ENCODE data around the gene SNAP25.

The SNAP25 gene

DNA sequence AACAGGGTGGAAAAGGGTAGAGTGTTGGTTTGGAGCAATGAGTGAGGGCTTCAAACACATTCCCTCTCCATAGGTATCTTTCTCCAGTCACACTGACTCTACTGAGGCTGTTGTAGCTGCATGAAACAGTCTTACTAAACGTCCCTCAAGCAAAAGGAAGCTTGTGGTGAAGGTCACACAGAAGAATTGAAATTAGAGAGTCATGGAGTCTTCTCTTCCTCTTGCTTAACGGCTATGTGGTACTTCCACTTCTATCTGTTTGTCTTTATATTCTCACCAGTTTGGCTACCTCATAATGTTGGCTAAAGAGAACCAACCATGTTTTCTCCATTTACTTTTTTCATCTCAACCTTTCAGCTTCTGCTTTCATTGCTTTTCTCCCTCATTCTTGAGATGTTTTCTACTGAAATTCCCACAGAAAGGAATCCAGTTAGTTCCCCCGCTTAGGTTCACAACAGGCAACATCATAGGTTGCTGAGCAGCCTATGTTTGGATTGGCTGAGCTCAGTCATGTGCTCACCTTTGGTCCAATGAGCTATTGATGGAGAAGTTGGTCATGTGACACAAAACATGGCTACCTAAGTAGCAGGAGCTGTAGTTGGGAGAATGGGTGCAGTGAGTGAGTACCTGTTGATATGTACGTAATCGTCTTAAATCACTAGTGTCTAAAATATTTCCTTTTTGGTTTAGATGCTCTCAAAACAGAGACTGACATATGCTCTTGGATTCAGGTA lies 99.8 kb downstream of the SNAP25 start:
- no peaks in the 10 kb centered on the region for H3K4me1 ChIP-seq (ENCODE audit: control insufficient read depth, insufficient read depth, low read length)
- no peak overlapping the region for H3K9ac ChIP-seq (ENCODE audit: low read length)
- H3K4me3 ChIP-seq (ENCODE audit: low read length), result no peak overlapping the region
- H3K27ac ChIP-seq (ENCODE audit: low read depth, low read length), result no peak overlapping the region
- no peaks in the 10 kb centered on the region for H3K36me3 ChIP-seq (ENCODE audit: control insufficient read depth, insufficient read depth, low read length)
- no peaks in the 10 kb centered on the region for H3K27me3 ChIP-seq (ENCODE audit: control insufficient read depth, insufficient read depth, low read length)

DNA sequence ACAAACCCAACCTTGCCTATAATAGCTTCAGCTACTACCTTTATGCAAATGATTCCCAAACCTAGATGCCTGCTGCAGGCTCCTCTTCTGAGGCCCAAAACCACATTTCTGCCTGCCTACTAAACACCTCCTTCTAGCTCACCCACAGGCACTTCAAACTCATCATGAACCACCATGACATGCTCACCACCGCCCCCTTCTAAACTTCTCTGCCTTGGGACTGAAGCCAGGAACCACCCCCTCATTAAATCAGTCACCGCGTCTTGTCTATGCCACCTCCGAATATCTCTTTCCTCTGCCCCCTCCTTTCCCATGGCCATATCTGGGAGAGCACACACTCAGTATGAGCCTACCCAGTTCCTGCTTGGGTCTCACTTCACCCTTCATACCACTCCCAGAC lies 101.2 kb downstream of the SNAP25 start:
- Histone ChIP-seq H3K9ac (ENCODE audit: low read length) (no peak overlapping the region), H3K4me3 (ENCODE audit: low read length) (no peak overlapping the region), H3K27me3 (ENCODE audit: control insufficient read depth, insufficient read depth, low read length) (no peaks in the 10 kb centered on the region), H3K36me3 (ENCODE audit: control insufficient read depth, insufficient read depth, low read length) (no peaks in the 10 kb centered on the region), H3K27ac (ENCODE audit: low read depth, low read length) (no peak overlapping the region), H3K4me1 (ENCODE audit: control insufficient read depth, insufficient read depth, low read length) (no peaks in the 10 kb centered on the region)

DNA sequence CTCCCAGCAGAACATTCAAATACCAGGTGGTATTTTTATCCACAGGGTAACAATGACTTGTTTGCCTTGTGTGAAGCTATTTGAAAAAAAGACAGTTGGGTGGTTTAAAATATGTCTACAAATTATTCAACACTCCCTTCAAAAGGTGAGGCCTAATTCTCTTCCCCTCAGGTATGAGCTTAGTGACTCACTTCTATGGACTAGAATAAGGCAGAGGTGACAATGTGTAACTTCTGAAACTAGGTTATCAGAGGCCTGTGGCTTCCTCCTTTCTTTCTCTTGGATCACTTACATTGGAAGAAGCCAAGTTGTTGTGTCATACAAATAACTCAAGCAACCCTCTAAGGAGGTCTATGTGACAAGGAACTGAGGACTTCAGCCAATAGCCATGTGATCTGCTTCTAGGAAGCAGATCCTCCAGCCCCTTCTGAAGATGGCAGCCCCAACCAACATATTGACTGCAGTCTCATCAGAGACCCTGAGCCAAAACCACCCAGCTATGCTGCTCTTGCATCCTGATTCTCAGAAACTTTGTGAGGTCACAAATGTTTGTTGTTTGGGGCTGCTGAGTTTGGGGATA lies 102.6 kb downstream of the SNAP25 start:
- Histone ChIP-seq H3K9ac (ENCODE audit: low read length) (no peak overlapping the region), H3K27ac (ENCODE audit: low read depth, low read length) (no peak overlapping the region), H3K4me3 (ENCODE audit: low read length) (no peak overlapping the region), H3K36me3 (ENCODE audit: control insufficient read depth, insufficient read depth, low read length) (no peaks in the 10 kb centered on the region), H3K27me3 (ENCODE audit: control insufficient read depth, insufficient read depth, low read length) (no peaks in the 10 kb centered on the region), H3K4me1 (ENCODE audit: control insufficient read depth, insufficient read depth, low read length) (no peaks in the 10 kb centered on the region)

DNA sequence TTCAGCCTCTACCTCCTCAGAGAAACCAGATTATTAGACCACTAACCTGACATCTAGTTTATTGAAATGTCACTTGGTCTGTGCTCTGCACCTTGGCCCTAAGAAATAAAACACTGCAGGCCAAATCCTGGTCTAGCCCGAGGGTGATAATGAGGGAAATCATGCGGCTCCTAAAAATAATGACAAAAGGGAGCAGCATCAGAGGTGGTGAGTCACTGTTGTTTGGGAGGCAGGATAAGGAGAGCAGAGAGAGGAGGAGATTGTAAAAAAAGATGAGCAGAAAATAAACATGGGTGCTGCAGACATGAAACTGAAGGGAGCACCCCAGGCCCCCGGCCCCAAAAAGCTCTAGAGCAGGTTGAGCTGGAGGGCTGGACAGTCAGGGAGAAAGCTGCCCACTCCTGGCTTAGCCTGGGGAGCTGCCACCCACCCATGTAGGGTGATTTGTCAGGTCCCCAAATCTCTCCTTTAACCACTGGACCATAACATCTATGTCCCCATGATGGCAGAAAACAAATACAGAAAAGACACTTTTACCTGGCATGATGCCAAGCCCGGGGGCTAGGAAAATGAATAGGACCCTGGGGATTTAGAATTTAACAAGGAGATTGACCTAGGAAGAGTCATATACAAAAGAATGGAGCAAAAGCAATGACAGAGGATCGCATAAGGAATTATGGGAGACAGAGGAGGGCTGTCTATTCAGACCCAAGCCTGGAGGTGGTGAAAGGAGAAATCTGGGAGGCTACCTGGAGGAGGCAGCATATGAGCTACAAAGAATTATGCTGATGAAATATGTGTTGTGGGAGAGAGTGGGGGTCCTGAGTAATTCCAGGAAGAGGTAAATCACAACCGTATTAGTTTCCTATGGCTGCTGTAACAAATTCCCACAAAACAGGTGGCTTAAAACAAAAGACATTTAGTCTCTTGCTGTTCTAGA lies 103.7 kb downstream of the SNAP25 start:
- Histone ChIP-seq H3K9ac (ENCODE audit: low read length) (no peak overlapping the region), H3K36me3 (ENCODE audit: control insufficient read depth, insufficient read depth, low read length) (no peaks in the 10 kb centered on the region), H3K4me3 (ENCODE audit: low read length) (no peak overlapping the region), H3K4me1 (ENCODE audit: control insufficient read depth, insufficient read depth, low read length) (no peaks in the 10 kb centered on the region), H3K27ac (ENCODE audit: low read depth, low read length) (no peak overlapping the region), H3K27me3 (ENCODE audit: control insufficient read depth, insufficient read depth, low read length) (no peaks in the 10 kb centered on the region)

DNA sequence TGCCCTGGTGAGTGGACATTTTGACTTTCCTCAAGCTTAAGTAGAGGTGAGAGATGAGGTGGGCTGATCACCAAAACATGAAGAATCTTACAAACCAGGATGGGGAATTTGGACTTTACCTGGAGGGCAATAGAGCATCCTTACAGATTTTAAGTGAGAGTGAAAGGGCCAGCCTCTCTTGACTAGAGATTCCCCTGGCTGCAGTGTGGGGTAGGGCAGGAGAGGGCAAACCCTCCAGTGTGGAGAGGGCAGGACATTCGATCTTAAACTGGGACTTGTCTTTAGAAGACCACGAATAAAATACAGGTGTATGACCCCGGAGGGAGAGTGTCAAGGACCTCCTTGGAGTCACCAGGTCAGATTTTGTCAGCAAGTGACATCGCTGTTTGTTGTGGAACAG lies 105.1 kb downstream of the SNAP25 start:
- no peaks in the 10 kb centered on the region for H3K36me3 ChIP-seq (ENCODE audit: control insufficient read depth, insufficient read depth, low read length)
- H3K27me3 ChIP-seq (ENCODE audit: control insufficient read depth, insufficient read depth, low read length), result no peaks in the 10 kb centered on the region
- H3K9ac ChIP-seq (ENCODE audit: low read length), result no peak overlapping the region
- H3K4me3 ChIP-seq (ENCODE audit: low read length), result no peak overlapping the region
- H3K27ac ChIP-seq (ENCODE audit: low read depth, low read length), result no peak overlapping the region
- no peaks in the 10 kb centered on the region for H3K4me1 ChIP-seq (ENCODE audit: control insufficient read depth, insufficient read depth, low read length)

DNA sequence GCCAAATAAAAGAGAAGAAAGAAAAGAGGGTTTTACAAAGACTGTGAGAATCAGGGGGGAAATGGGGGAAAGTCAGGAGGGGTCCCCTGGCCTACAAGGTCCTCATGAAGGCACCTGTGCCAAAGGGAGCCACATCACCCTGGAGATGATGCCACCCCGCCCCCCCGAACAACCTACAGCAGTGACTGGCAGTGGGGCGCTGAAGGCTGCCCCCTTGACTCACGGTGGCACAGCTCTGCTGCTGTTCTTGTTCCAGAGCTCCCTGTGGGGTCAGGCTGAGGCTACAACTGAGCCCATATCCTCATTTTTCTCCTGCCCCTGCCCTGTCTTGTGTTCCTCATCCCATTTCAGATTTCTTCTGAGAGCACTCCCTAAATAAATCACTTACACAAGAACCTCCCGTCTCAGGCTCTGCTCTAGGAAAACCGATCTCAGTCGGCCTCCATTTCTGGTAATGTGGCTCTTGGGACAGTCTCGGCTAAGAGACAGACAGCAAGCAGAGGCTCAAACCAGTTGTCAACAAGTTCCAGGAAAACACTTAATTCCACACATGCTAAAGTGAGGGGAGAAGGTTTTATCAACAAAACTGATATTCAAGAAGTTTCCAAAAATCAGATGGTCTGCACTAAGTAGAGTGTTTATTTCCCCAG lies 105.7 kb downstream of the SNAP25 start:
- Histone ChIP-seq H3K27ac (ENCODE audit: low read depth, low read length) (no peak overlapping the region), H3K9ac (ENCODE audit: low read length) (no peak overlapping the region), H3K27me3 (ENCODE audit: control insufficient read depth, insufficient read depth, low read length) (no peaks in the 10 kb centered on the region), H3K4me3 (ENCODE audit: low read length) (no peak overlapping the region), H3K4me1 (ENCODE audit: control insufficient read depth, insufficient read depth, low read length) (no peaks in the 10 kb centered on the region), H3K36me3 (ENCODE audit: control insufficient read depth, insufficient read depth, low read length) (no peaks in the 10 kb centered on the region)

DNA sequence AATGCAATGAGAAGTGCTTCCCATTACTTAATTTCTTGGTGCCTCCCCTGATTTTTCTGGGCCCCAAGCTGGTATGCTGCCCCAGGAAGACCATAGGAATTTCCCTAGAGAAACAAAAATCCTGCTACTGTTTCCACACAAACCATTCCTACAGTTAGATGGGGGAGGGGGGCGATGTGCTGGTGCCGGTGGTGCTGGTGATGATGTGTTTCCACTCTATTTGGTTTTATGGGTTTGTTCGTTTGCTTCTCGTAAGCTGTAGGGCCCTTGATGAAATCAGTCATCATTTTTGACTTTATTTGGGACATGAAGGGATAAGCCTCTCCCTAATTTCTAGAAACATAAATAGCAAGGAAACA lies 110.2 kb downstream of the SNAP25 start:
- Histone ChIP-seq H3K36me3 (ENCODE audit: control insufficient read depth, insufficient read depth, low read length) (no peaks in the 10 kb centered on the region), H3K27ac (ENCODE audit: low read depth, low read length) (no peak overlapping the region), H3K27me3 (ENCODE audit: control insufficient read depth, insufficient read depth, low read length) (no peaks in the 10 kb centered on the region), H3K9ac (ENCODE audit: low read length) (no peak overlapping the region), H3K4me3 (ENCODE audit: low read length) (no peak overlapping the region), H3K4me1 (ENCODE audit: control insufficient read depth, insufficient read depth, low read length) (no peaks in the 10 kb centered on the region)

DNA sequence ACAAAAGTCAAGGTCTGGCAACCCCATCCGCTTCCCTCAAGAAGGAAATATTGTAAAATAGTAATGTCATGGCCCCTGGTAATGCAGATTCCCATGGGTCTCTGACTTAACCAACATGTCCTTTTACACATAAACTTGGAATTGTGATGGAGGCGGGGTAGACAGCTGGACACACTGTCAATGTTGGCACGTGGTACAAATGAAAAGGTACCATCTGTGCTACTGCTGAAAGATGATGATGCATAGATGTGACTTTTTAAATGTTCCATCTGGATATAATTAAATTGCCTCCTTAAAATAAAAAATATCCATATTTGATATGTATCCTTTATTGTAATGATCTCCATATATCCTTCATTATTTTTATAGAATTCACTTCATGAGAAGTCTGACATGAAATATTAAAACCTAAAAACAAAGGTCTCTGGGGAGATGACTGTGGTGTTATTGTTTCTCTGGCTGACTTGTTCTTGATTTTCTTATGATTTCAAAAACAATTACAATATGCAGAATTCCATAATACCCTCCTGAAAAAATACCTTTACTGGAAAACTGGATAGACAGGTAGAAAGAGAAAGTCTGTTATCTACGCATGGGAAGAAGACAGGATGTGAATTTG lies 110.9 kb downstream of the SNAP25 start:
- H3K9ac ChIP-seq (ENCODE audit: low read length), result no peak overlapping the region
- H3K27me3 ChIP-seq (ENCODE audit: control insufficient read depth, insufficient read depth, low read length), result no peaks in the 10 kb centered on the region
- no peak overlapping the region for H3K27ac ChIP-seq (ENCODE audit: low read depth, low read length)
- no peak overlapping the region for H3K4me3 ChIP-seq (ENCODE audit: low read length)
- no peaks in the 10 kb centered on the region for H3K4me1 ChIP-seq (ENCODE audit: control insufficient read depth, insufficient read depth, low read length)
- H3K36me3 ChIP-seq (ENCODE audit: control insufficient read depth, insufficient read depth, low read length), result no peaks in the 10 kb centered on the region

DNA sequence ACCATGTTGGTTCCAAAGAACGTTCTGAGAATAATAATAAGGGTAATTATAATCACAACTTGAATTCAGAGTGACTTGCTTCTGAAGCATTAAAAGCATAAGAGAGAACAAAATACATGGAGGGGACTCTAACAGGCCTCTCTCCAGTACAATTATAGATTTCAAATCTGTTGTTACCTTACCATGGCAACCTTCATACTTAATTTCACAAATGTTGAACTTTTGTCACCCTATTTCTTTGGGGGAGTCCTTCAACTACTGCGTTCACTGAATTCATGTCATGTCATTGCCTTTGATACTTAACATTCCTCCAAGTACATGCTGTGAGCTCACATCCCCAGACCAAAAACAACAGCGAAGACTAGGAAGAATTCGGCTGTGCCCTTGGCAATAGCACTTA lies 111.4 kb downstream of the SNAP25 start:
- Histone ChIP-seq H3K4me1 (ENCODE audit: control insufficient read depth, insufficient read depth, low read length) (no peaks in the 10 kb centered on the region), H3K4me3 (ENCODE audit: low read length) (no peak overlapping the region), H3K27ac (ENCODE audit: low read depth, low read length) (no peak overlapping the region)

DNA sequence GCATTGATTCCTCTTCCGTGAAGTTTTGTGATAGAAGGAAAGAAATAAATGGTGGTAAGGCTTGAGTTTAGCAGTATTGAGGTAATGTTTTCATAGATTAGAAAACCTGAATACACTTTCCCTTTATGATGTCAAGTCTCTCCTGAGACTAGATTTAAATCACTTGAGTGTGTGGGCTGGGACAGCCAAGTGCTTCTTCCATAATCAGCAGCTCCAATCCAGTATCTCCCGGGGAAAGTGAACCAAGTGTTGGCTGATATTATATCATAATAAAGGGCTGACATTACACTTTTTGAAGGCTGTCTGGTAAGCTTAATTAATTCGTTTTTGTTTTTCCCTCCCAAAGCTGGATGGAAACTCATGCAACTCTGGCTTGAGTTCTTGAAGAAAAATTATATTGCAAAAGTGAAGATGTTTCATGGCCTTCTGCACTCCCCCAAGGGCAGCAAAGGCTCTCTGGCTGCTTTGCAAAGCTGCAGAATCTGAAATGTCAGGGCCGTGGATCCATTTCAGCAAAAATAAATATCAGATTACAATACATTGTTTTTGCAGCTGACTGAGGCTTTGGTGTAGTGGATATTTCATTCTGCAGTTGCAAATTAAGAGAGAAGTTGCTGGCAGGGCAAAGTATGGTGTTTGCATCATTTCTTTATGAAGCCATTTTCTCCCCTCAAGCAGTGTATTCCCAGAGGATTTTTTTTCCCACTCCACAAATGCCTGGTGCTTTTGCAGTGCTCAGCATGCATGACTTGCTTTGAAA lies 114.2 kb downstream of the SNAP25 start:
- Histone ChIP-seq H3K27me3 (ENCODE audit: control insufficient read depth, insufficient read depth, low read length) (no peaks in the 10 kb centered on the region), H3K27ac (ENCODE audit: low read depth, low read length) (no peak overlapping the region), H3K9ac (ENCODE audit: low read length) (no peak overlapping the region), H3K4me3 (ENCODE audit: low read length) (no peak overlapping the region), H3K36me3 (ENCODE audit: control insufficient read depth, insufficient read depth, low read length) (no peaks in the 10 kb centered on the region), H3K4me1 (ENCODE audit: control insufficient read depth, insufficient read depth, low read length) (no peaks in the 10 kb centered on the region)

More for the DNA sequence above, 111.4 kb downstream of the SNAP25 start:
- Histone ChIP-seq H3K36me3 (ENCODE audit: control insufficient read depth, insufficient read depth, low read length) (no peaks in the 10 kb centered on the region), H3K9ac (ENCODE audit: low read length) (no peak overlapping the region), H3K27me3 (ENCODE audit: control insufficient read depth, insufficient read depth, low read length) (no peaks in the 10 kb centered on the region)

DNA sequence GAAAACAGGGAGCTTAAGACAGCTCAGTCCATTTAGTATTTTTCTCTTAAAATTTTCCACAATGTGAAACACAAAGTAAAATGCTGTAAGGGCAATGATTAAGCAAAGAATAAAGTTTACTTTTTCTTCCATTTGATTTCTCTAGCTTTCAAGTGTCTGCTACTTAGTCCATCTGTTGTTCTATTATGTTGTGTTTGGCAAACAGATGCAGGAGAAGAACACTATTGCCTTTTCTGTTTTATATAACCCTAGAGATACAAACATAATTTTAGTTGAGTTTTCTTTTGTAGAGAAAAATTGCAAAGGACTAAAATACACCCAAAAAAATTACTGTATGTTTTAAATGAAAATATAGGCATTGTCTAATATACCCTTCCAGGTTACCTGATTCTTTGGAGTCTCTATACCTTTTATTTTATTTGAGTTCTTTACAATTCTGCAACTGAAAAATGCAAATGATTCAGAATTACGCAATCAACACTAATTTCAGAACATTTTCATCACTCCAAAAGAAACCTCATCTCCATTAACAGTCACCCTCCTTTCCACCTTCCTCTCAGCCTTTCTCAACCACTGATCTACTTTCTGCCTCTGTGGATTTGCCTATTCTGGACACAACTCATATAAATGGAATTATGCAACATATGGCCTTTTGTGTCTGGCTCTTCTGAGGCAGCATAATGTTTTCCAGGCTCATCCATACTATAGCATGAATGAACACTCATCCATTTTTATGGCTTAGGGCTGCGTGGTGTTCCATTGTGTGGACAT lies 118.5 kb downstream of the SNAP25 start:
- Histone ChIP-seq H3K4me3 (ENCODE audit: low read length) (no peak overlapping the region), H3K4me1 (ENCODE audit: control insufficient read depth, insufficient read depth, low read length) (no peaks in the 10 kb centered on the region), H3K36me3 (ENCODE audit: control insufficient read depth, insufficient read depth, low read length) (no peaks in the 10 kb centered on the region), H3K9ac (ENCODE audit: low read length) (no peak overlapping the region), H3K27me3 (ENCODE audit: control insufficient read depth, insufficient read depth, low read length) (no peaks in the 10 kb centered on the region), H3K27ac (ENCODE audit: low read depth, low read length) (no peak overlapping the region)
